ENCODE measurements around the gene NDUFC2. TPM values are rescaled to one million over a fixed set of nuclear protein-coding genes. Genes with fewer than 3 reads are reported as not detected.

The NDUFC2 gene
- total and polyA plus RNA-seq, 2 donors from 2014 or later, result 166 to 457 TPM

DNA sequence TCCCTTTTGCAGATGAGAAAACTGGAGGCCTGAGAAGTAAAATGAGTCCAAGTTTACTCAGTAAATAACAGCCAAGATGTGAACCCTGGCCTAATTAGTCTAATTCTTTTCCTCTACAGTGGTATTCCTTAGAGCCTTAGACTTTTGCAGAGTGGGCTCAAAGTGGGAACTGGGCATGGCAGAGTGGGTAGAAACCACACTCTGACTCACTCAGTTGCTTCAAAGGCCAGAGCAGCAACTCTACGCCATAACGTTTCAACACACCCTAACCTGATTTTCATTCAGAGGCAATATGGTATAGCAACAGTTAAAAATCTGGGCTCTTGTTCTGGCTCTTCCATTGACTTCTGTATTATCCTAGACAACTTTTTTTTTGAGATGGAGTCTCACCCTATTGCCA lies 13.2 kb downstream of the NDUFC2 start:
- Histone ChIP-seq H3K4me1 (ENCODE audit: control insufficient read depth in 2 of 3, insufficient read depth in 2 of 3, low read depth in 1 of 3, low read length in 3 of 3) (peaks cover 0 to 4% (median 2%) of the 10 kb centered on the region in 3 donors), H3K27me3 (ENCODE audit: control insufficient read depth, insufficient read depth, low read length) (no peaks in the 10 kb centered on the region), H3K27ac (ENCODE audit: low read depth in 2 of 2, low read length in 2 of 2) (no peak overlapping the region), H3K4me3 (ENCODE audit: low read length in 3 of 3) (no peak overlapping the region), H3K9me3 (ENCODE audit: control insufficient read depth in 2 of 3, insufficient read depth in 1 of 3, low read length in 3 of 3) (no peaks in the 10 kb centered on the region), H3K36me3 (ENCODE audit: control insufficient read depth in 2 of 3, insufficient read depth in 3 of 3, low read length in 3 of 3) (peaks cover 2 to 13% (median 12%) of the 10 kb centered on the region in 3 donors), H3K9ac (ENCODE audit: low read length in 3 of 3) (no peak overlapping the region)
- intact Hi-C loops (cut with DNase I), result no loop called here
- FAIRE-seq (no peak), DNase-seq (no peak)
- TF ChIP-seq, protein P1, sequence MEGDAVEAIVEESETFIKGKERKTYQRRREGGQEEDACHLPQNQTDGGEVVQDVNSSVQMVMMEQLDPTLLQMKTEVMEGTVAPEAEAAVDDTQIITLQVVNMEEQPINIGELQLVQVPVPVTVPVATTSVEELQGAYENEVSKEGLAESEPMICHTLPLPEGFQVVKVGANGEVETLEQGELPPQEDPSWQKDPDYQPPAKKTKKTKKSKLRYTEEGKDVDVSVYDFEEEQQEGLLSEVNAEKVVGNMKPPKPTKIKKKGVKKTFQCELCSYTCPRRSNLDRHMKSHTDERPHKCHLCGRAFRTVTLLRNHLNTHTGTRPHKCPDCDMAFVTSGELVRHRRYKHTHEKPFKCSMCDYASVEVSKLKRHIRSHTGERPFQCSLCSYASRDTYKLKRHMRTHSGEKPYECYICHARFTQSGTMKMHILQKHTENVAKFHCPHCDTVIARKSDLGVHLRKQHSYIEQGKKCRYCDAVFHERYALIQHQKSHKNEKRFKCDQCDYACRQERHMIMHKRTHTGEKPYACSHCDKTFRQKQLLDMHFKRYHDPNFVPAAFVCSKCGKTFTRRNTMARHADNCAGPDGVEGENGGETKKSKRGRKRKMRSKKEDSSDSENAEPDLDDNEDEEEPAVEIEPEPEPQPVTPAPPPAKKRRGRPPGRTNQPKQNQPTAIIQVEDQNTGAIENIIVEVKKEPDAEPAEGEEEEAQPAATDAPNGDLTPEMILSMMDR (IDR thresholded peaks at IDR 0.05; ENCODE audit: borderline replicate concordance, extremely low read depth, insufficient read depth), result no peak

- peak in 1 of 5 donors; percentile 7 for DNase-seq
- Histone ChIP-seq H3K4me1 (ENCODE audit: control insufficient read depth in 2 of 3, insufficient read depth in 2 of 3, low read depth in 1 of 3, low read length in 3 of 3) (peaks cover 0 to 9% (median 5%) of the 10 kb centered on the region in 3 donors), H3K9me3 (ENCODE audit: control insufficient read depth in 2 of 3, insufficient read depth in 1 of 3, low read length in 3 of 3) (no peaks in the 10 kb centered on the region), H3K9ac (ENCODE audit: low read length in 3 of 3) (no peak overlapping the region), H3K27me3 (ENCODE audit: control insufficient read depth, insufficient read depth, low read length) (no peaks in the 10 kb centered on the region), H3K4me3 (ENCODE audit: low read length in 3 of 3) (no peak overlapping the region), H3K27ac (ENCODE audit: low read depth in 2 of 2, low read length in 2 of 2) (no peak overlapping the region), H3K36me3 (ENCODE audit: control insufficient read depth in 2 of 3, insufficient read depth in 3 of 3, low read length in 3 of 3) (peaks cover 2 to 8% (median 6%) of the 10 kb centered on the region in 3 donors)
- TF ChIP-seq, protein P1 (IDR thresholded peaks at IDR 0.05; ENCODE audit: borderline replicate concordance, extremely low read depth, insufficient read depth), result no peak
- intact Hi-C loops (cut with DNase I), result no loop called here
- FAIRE-seq, result no peak
These were observed 14.5 kb downstream of the NDUFC2 start for GRCh38 chr11:78065203-78065602.

- TF ChIP-seq, protein P1 (IDR thresholded peaks at IDR 0.05; ENCODE audit: borderline replicate concordance, extremely low read depth, insufficient read depth), result no peak
- H3K27ac ChIP-seq (ENCODE audit: low read depth in 2 of 2, low read length in 2 of 2), result no peak within 1 kb of the TSS
- no peak within 1 kb of the TSS for H3K9ac ChIP-seq (ENCODE audit: low read length in 3 of 3)
- H3K36me3 ChIP-seq (ENCODE audit: control insufficient read depth in 2 of 3, insufficient read depth in 3 of 3, low read length in 3 of 3), result peaks cover 2 to 5% (median 4%) of the 10 kb centered on the region in 3 donors
- H3K4me1 ChIP-seq (ENCODE audit: control insufficient read depth in 2 of 3, insufficient read depth in 2 of 3, low read depth in 1 of 3, low read length in 3 of 3), result peaks cover 0 to 9% (median 5%) of the 10 kb centered on the region in 3 donors
- peak in 3 of 5 donors; percentile 16 to 60 (median 16) for DNase-seq
- FAIRE-seq, result no peak
- H3K27me3 ChIP-seq (ENCODE audit: control insufficient read depth, insufficient read depth, low read length), result no peaks in the 10 kb centered on the region
- H3K9me3 ChIP-seq (ENCODE audit: control insufficient read depth in 2 of 3, insufficient read depth in 1 of 3, low read length in 3 of 3), result no peaks in the 10 kb centered on the region
- H3K4me3 ChIP-seq (ENCODE audit: low read length in 3 of 3), result no peak within 1 kb of the TSS
- intact Hi-C loops (cut with DNase I), result no loop called here
These were observed 16.1 kb downstream of the NDUFC2 start, which contains the start of gene THRSP for GRCh38 chr11:78063440-78064181. THRSP (plus strand) TSS chr11:78063861; CDS start chr11:78063882, 21 bp downstream.
